ENCODE measurements around the gene ABLIM1.
A peak's percentile ranks its signal among the peaks of the same experiment; 100 is the strongest.

Gene ABLIM1

GRCh38 chr10:114525368-114525949 lies 132.6 kb downstream of the ABLIM1 start (continued):
- 0 out of 2 replicates have a peak, but pooled peaks have one; percentile 11 for TF ChIP-seq PRDM10 (tag by site-specific recombination; IDR thresholded peaks at IDR 0.05)
- TF ChIP-seq ZNF529 (tag by site-specific recombination; IDR thresholded peaks at IDR 0.05; ENCODE audit: insufficient replicate concordance) = no peak
- no peak for TF ChIP-seq ZSCAN5A (tag by site-specific recombination; IDR thresholded peaks at IDR 0.05)
- TF ChIP-seq ZNF292 (tag by site-specific recombination; IDR thresholded peaks at IDR 0.05; ENCODE audit: borderline replicate concordance, low read depth) = no peak
- TF ChIP-seq SCRT1 (tag by site-specific recombination; IDR thresholded peaks at IDR 0.05; ENCODE audit: borderline replicate concordance) = peak; percentile 69
- TF ChIP-seq ZNF175 (tag by site-specific recombination; IDR thresholded peaks at IDR 0.05) = no peak
- TF ChIP-seq, protein P1, sequence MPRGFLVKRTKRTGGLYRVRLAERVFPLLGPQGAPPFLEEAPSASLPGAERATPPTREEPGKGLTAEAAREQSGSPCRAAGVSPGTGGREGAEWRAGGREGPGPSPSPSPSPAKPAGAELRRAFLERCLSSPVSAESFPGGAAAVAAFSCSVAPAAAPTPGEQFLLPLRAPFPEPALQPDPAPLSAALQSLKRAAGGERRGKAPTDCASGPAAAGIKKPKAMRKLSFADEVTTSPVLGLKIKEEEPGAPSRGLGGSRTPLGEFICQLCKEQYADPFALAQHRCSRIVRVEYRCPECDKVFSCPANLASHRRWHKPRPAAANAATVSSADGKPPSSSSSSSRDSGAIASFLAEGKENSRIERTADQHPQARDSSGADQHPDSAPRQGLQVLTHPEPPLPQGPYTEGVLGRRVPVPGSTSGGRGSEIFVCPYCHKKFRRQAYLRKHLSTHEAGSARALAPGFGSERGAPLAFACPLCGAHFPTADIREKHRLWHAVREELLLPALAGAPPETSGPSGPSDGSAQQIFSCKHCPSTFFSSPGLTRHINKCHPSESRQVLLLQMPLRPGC (tag by site-specific recombination; IDR thresholded peaks at IDR 0.05) = peak; percentile 99
- TF ChIP-seq ZNF777 (tag by site-specific recombination; IDR thresholded peaks at IDR 0.05; ENCODE audit: borderline replicate concordance) = no peak
- TF ChIP-seq ZBTB48 (tag by site-specific recombination; IDR thresholded peaks at IDR 0.05) = no peak
- no peak for TF ChIP-seq ZBTB10 (tag by site-specific recombination; IDR thresholded peaks at IDR 0.05)
- 0 out of 2 replicates have a peak, but pooled peaks have one; percentile 7 for TF ChIP-seq ZNF626 (tag by site-specific recombination; IDR thresholded peaks at IDR 0.05)
- TF ChIP-seq ZNF311 (tag by site-specific recombination; IDR thresholded peaks at IDR 0.05; ENCODE audit: borderline replicate concordance) = no peak
- TF ChIP-seq KLF16 (tag by site-specific recombination; IDR thresholded peaks at IDR 0.05) = no peak
- TF ChIP-seq ZFP41 (tag by site-specific recombination; IDR thresholded peaks at IDR 0.05; ENCODE audit: borderline replicate concordance) = no peak
- TF ChIP-seq ZNF639 (tag by site-specific recombination; IDR thresholded peaks at IDR 0.05) = peak; percentile 91
- peak; percentile 91 for TF ChIP-seq ZNF391 (tag by site-specific recombination; IDR thresholded peaks at IDR 0.05; ENCODE audit: borderline replicate concordance, low read depth)
- no peak for TF ChIP-seq GLI4 (tag by site-specific recombination; IDR thresholded peaks at IDR 0.05)
- TF ChIP-seq ZBTB7A (tag by site-specific recombination; IDR thresholded peaks at IDR 0.05; ENCODE audit: low read depth) = no peak
- TF ChIP-seq ZNF48 (tag by site-specific recombination; IDR thresholded peaks at IDR 0.05) = no peak
- no peak for TF ChIP-seq ZNF660 (tag by site-specific recombination; IDR thresholded peaks at IDR 0.05)
- TF ChIP-seq MYNN (tag by site-specific recombination; IDR thresholded peaks at IDR 0.05; ENCODE audit: borderline replicate concordance) = 0 out of 2 replicates have a peak, but pooled peaks have one; percentile 17
- no peak for TF ChIP-seq ZNF791 (tag by site-specific recombination; IDR thresholded peaks at IDR 0.05)
- peak; percentile 92 for TF ChIP-seq GFI1B (tag by site-specific recombination; IDR thresholded peaks at IDR 0.05)
- peak; percentile 96 for TF ChIP-seq WT1 (tag by site-specific recombination; IDR thresholded peaks at IDR 0.05)
- no peak for TF ChIP-seq ZNF214 (tag by site-specific recombination; IDR thresholded peaks at IDR 0.05; ENCODE audit: borderline replicate concordance)
- TF ChIP-seq ZNF350 (tag by site-specific recombination; IDR thresholded peaks at IDR 0.05) = no peak
- no peak for TF ChIP-seq ZNF610 (tag by site-specific recombination; IDR thresholded peaks at IDR 0.05; ENCODE audit: borderline replicate concordance)
- no peak for TF ChIP-seq RBAK (tag by site-specific recombination; IDR thresholded peaks at IDR 0.05)
- TF ChIP-seq HOXD13 (CRISPR knock-in tag; IDR thresholded peaks at IDR 0.05; ENCODE audit: borderline replicate concordance) = no peak
- TF ChIP-seq SP3 (tag by site-specific recombination; IDR thresholded peaks at IDR 0.05) = peak; percentile 58
